Measurements from ENCODE around the gene ASPSCR1.

Gene ASPSCR1

GRCh38 chr17:82056729-82057621, 79.5 kb downstream of the ASPSCR1 start:
- no peak for DNase-seq

DNA sequence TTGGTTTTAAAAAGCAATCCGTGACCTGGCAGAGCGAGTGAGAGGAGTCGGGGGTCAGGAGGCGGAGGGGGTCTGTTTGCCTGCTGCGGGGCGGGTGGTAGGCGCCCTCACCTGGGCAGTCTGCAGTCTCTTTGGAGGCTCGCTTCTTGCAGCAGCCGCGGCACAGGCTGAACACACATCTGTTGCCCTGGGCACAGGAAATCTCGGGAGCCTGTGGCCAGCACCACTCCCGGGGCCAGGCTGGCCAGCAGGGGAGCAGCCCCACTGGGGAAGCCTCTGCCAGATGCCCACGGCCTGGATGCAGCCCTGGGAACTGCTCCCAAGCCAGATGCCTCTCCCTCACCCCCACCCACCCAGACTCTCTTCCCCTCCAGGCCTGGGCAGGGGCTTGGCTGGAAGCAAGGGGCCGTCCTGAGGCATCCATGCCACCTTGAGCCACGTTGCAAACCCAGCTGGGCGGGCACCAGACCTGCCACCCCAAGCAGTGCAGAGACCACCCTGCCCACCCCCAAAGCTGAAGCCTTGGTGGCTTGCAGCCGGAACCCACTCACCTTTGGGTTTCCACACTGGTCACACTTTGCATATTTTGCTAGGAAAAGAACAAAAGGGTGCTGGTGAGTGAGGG, 80.9 kb downstream of the ASPSCR1 start:
- no peak for DNase-seq

GRCh38 chr17:82058855-82059249, 81.4 kb downstream of the ASPSCR1 start:
- no peak for DNase-seq

DNA sequence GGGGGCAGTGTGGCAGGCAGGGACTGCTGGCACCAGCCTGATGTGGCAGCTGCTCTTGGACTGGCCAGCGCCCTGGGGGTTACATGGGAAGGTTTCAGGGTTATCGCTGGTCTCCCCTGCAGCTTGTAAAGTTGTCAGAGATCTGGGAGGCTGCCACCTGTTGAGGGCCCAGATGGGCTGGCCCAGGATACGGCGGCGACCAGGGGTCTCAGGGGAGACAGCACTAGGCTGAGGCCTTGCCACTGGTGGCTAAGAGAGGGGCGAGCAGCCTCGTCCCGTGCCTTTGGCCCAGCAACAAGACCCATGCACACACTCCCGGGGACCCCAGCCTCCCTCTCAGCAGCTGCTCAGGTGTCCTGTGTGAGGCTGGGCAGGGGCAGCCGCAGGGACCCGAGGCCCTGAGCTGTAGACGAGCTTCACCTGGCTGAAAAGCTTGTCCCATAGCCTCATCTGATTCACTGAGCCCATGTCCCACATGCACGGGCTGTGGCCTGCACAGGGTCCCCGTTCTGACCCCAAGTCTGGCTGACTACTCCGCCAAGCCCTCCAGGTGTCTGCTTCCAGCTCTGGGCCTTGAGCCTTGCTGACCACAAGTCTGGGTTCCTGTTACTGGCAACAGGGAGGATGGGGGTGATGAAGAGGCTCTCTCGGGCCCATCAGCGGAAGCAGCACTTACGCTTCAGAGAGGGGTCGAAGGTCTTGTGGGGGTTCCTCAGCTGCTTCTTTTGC, 82.0 kb downstream of the ASPSCR1 start:
- DNase-seq = no peak

- DNase-seq = no peak
Observed at GRCh38 chr17:82060001-82060380, 82.6 kb downstream of the ASPSCR1 start.

- no peak for DNase-seq
Observed at GRCh38 chr17:82060614-82061013, 83.2 kb downstream of the ASPSCR1 start.

GRCh38 chr17:82061047-82061925, 83.9 kb downstream of the ASPSCR1 start:
- no peak for DNase-seq

- DNase-seq = no peak
Observed at GRCh38 chr17:82062076-82062983, 84.9 kb downstream of the ASPSCR1 start.

DNA sequence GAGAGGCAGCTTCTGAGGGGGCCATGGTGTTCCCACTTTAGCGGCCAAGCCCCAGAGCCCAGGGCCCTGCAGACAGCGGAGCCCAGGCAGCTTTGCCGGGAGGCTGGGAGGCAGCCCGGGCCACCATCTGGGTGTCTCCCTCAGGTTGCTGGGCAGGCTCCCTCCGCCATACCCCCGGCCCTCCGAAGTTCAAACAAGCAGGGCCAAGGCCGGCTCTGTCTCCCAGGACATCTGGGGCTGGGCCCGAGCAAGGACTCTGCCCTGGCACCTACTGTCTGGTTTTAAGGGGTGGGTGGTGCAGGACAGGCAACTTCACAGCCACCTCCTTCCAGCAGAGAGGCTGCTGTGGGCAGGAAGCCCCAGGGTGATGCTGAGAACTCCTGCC, 85.5 kb downstream of the ASPSCR1 start:
- DNase-seq = no peak

DNA sequence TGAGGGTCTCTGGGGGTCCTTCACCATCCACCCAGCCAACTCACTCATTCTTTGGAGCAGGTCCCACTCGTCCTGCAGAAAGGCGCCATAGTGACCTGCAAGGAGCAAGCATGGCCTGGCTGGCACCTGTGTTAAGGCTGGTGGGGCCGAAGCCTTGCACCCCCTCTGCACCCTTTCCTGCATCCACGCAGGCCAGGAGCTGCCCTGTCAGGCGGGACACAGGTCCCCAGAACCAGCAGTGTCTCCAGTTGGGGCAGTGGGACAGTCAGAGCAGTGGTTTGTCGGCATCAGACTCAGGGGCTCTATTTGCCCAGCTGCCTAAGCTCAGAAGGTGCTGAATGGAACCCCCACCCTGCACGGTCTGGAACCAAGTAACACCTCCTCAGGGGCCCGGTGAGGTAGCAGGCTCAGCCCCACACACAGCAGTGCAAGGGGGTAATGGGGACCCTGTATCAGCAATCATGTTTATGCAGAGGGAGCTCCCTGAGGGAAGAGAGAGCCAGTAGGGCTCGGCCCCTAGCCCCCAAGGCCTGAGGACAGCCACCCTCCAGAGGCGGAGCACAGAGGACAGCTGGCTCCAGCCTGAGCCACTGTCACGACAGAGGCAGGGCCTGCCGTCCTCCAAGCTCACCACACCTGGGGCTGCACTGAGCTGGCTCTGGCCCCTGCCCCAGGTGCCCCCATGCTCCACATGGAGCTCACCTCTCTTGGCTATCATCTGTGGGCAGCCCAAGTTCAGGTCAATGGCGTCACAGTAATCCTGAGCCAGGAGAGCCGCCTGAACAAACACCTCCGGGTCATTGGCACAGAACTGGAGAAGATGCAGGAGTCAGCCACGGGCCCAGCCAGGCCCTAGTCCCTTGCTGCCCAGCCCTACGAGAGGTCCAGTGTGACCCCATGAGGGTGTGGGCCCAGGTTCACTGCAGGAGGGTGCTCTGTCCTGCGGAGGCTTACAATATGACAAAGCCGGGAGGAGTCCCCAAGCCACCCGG, 86.3 kb downstream of the ASPSCR1 start:
- DNase-seq = no peak

- DNase-seq = no peak
Observed at GRCh38 chr17:82064433-82065192, 87.2 kb downstream of the ASPSCR1 start.

DNA sequence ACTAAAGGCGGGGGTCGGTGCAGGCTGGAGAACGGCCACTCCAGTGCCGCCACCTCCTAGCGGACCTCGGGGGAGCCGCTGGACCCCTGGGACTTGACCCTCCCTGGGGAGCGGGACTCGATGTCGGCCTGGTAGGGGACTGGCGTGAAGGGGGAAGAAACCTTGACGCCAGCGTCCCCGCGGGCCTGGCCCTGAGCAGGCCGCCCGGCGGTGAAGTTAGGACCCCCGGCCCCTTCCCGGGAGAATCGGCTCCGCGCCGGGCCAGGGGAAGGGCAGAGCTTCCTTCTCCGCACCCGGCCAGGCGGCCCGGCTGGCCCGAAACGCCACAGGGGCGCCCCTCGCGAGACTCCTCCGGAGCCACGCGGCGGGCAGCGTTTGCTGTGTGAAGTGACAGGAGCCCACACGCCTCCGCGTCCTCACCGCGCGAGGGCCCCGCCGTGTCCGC, 87.8 kb downstream of the ASPSCR1 start:
- DNase-seq = peak in 3 of 6 experiments; percentile 44 to 64 (median 51)

GRCh38 chr17:82065638-82066303, 88.3 kb downstream of the ASPSCR1 start, which contains the start of gene DUS1L:
TSS of gene DUS1L (minus strand) at chr17:82065804. CDS start at chr17:82065059, 745 bp downstream.
- peak; percentile 34 to 77 (median 56) for DNase-seq

Measured in stimulated activated naive CD4-positive, alpha-beta T cell (primary cell).